ENCODE results near the gene PSMD3. TPM values are rescaled to one million over a fixed set of nuclear protein-coding genes. Genes with fewer than 3 reads are reported as not detected.

Gene PSMD3
- polyA plus RNA-seq, 2 of the 4 experiments (the other 2 are of a cell fraction), result 87.7 to 193 TPM

DNA sequence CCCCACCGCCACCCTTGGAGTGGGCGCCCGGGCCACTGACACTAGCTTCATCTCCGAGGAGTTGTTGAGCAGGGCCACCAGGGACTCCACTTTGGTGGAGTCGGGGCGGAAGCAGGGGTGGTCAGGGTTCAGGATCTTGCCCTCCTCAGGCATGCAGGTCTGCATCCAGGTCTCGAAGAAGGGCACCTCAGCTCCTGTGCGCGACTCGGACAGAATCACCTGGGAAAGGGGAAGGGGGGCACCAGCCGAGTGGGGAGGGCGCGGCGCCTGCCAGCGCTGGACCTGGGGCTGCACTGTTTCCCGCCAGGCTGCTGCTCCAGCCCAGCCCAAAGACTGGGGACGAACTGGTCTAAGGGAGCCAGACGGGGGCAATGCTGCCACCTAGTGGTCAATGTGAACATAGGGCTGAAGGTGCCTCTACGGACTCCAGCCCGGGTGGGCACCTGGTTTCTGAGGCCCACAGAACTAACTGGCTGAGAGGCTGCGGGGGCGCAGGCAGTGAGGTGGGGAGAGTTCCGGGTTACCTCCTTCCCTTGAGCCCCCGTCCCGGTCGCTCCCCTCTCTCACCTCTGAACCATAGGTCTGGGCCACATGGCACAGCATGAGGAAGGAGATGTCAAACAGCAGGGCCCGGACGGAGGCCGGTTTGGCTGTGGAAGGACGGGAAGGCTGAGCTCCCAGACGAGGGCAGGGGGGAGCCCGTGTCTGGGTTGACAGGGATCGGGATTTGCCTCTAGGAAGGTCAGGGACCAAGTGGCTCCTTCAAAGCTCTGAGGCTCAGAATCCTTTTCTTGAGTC lies 46.4 kb downstream of the PSMD3 start:
- H3K4me2 ChIP-seq, result no peak overlapping the region

DNA sequence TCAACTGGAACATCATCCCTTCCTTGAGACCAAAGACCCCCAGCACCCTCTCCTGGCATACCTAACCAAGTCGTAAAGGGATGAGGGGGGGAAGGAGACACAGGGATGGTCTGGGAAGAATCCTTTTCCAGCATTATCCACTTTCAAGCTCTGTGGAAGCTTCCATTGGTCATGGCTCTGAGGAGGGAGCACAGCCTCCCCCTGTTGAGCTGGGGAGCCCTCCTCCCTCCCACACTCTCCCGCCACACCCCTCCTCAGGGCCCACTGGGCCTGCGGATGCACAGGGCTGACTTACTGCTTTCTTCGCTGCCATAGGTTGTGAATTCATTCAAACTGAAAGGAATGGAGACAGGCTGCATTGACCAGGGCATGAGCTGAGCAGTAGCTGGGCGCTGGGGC lies 47.0 kb downstream of the PSMD3 start:
- Histone ChIP-seq H3K27ac (no peak overlapping the region), H3K4me1 (peaks cover 17% of the 10 kb centered on the region), H3K4me3 (no peak overlapping the region), H3K9me3 (no peaks in the 10 kb centered on the region), H3K4me2 (no peak overlapping the region)
- ATAC-seq (peak; percentile 18 to 20; a peak in 4 of 6 replicates), FAIRE-seq (no peak), DNase-seq (ENCODE audit: low read depth in 1 of 2, low spot score in 1 of 2) (no peak)
- CTCF ChIA-PET, result interaction anchor here (0.6 to 23.2 kb wide), 51 partner anchors 12 to 281 kb away, joined by 3 to 625 read pairs (median 5); partner anchors contain the start of genes CASC3, CSF3, MED24 and NR1D1
- POLR2A ChIA-PET, result interaction anchor here (1.0 kb wide), 1 partner anchor 83 kb away, joined by 3 read pairs; no protein-coding TSS in a partner anchor
- WGBS (ENCODE audit: missing lambda C conversion rate), result 75% methylated on average over 5 of the region's 5 CpGs
- TF ChIP-seq, protein P1, sequence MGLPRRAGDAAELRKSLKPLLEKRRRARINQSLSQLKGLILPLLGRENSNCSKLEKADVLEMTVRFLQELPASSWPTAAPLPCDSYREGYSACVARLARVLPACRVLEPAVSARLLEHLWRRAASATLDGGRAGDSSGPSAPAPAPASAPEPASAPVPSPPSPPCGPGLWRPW (IDR thresholded peaks at IDR 0.05), result no peak
- TF ChIP-seq CEBPB (IDR thresholded peaks at IDR 0.05) (no peak), POLR2A (IDR thresholded peaks at IDR 0.05; ENCODE audit: low read length) (no peak), SMC3 (IDR thresholded peaks at IDR 0.05) (no peak), KDM5A (IDR thresholded peaks at IDR 0.05) (no peak), HEYL (CRISPR knock-in tag; IDR thresholded peaks at IDR 0.05) (no peak), CBX2 (IDR thresholded peaks at IDR 0.05; ENCODE audit: borderline replicate concordance, low read depth) (no peak), HOXB13 (CRISPR knock-in tag; IDR thresholded peaks at IDR 0.05; ENCODE audit: low read depth) (no peak)
- TF ChIP-seq, protein P2, sequence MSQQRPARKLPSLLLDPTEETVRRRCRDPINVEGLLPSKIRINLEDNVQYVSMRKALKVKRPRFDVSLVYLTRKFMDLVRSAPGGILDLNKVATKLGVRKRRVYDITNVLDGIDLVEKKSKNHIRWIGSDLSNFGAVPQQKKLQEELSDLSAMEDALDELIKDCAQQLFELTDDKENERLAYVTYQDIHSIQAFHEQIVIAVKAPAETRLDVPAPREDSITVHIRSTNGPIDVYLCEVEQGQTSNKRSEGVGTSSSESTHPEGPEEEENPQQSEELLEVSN (IDR thresholded peaks at IDR 0.05; ENCODE audit: borderline replicate concordance, low read depth), result no peak

More for the DNA sequence above, 46.4 kb downstream of the PSMD3 start:
- no peak overlapping the region for H3K4me3 ChIP-seq
- peak overlapping the region; percentile 30 to 56; a peak in 4 of 6 replicates for H3K27ac ChIP-seq
- H3K4me1 ChIP-seq, result peaks cover 23% of the 10 kb centered on the region
- DNase-seq (ENCODE audit: low read depth in 1 of 2, low spot score in 1 of 2) (peak; percentile 83 to 93), ATAC-seq (peak; percentile 84 to 97), FAIRE-seq (peak; percentile 18)
- TF ChIP-seq JUN (IDR thresholded peaks at IDR 0.05), result no peak; a peak in 1 of 5 replicates
- no peak for TF ChIP-seq RFX5 (IDR thresholded peaks at IDR 0.05)
- no peak for TF ChIP-seq KDM5A (IDR thresholded peaks at IDR 0.05)
- 0 out of 2 replicates have a peak, but pooled peaks have one; percentile 27 for TF ChIP-seq TP53 (CRISPR knock-in tag; IDR thresholded peaks at IDR 0.05)
- TF ChIP-seq, protein P3, sequence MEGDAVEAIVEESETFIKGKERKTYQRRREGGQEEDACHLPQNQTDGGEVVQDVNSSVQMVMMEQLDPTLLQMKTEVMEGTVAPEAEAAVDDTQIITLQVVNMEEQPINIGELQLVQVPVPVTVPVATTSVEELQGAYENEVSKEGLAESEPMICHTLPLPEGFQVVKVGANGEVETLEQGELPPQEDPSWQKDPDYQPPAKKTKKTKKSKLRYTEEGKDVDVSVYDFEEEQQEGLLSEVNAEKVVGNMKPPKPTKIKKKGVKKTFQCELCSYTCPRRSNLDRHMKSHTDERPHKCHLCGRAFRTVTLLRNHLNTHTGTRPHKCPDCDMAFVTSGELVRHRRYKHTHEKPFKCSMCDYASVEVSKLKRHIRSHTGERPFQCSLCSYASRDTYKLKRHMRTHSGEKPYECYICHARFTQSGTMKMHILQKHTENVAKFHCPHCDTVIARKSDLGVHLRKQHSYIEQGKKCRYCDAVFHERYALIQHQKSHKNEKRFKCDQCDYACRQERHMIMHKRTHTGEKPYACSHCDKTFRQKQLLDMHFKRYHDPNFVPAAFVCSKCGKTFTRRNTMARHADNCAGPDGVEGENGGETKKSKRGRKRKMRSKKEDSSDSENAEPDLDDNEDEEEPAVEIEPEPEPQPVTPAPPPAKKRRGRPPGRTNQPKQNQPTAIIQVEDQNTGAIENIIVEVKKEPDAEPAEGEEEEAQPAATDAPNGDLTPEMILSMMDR (IDR thresholded peaks at IDR 0.05), result peak; percentile 96
- peak; percentile 77 to 79 for TF ChIP-seq RAD21 (conservative IDR thresholded peaks at IDR 0.05 in 1 of 2, IDR thresholded peaks at IDR 0.05 in 1 of 2)
- peak; percentile 82 for TF ChIP-seq SMC3 (IDR thresholded peaks at IDR 0.05)
- TF ChIP-seq FOSL2 (IDR thresholded peaks at IDR 0.05), result no peak
- TF ChIP-seq FOSL2 (CRISPR knock-in tag; IDR thresholded peaks at IDR 0.05), result no peak
- TF ChIP-seq RCOR1 (IDR thresholded peaks at IDR 0.05; ENCODE audit: low read depth, low read length), result no peak
- TF ChIP-seq, protein P4, sequence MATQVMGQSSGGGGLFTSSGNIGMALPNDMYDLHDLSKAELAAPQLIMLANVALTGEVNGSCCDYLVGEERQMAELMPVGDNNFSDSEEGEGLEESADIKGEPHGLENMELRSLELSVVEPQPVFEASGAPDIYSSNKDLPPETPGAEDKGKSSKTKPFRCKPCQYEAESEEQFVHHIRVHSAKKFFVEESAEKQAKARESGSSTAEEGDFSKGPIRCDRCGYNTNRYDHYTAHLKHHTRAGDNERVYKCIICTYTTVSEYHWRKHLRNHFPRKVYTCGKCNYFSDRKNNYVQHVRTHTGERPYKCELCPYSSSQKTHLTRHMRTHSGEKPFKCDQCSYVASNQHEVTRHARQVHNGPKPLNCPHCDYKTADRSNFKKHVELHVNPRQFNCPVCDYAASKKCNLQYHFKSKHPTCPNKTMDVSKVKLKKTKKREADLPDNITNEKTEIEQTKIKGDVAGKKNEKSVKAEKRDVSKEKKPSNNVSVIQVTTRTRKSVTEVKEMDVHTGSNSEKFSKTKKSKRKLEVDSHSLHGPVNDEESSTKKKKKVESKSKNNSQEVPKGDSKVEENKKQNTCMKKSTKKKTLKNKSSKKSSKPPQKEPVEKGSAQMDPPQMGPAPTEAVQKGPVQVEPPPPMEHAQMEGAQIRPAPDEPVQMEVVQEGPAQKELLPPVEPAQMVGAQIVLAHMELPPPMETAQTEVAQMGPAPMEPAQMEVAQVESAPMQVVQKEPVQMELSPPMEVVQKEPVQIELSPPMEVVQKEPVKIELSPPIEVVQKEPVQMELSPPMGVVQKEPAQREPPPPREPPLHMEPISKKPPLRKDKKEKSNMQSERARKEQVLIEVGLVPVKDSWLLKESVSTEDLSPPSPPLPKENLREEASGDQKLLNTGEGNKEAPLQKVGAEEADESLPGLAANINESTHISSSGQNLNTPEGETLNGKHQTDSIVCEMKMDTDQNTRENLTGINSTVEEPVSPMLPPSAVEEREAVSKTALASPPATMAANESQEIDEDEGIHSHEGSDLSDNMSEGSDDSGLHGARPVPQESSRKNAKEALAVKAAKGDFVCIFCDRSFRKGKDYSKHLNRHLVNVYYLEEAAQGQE (IDR thresholded peaks at IDR 0.05), result no peak
- 35% methylated on average over 31 of the region's 33 CpGs for WGBS (ENCODE audit: missing lambda C conversion rate)
- ChIA-PET CTCF (interaction anchor here (0.6 to 23.2 kb wide), 73 partner anchors 12 to 280 kb away, joined by 3 to 625 read pairs (median 4); partner anchors contain the start of genes CASC3, CSF3, GSDMA and MED24), POLR2A (no interaction called here)
- H3K9me3 ChIP-seq, result no peaks in the 10 kb centered on the region
